Daoy (cell line): ENCODE measurements around the gene CSNK1D. TPM values are rescaled to one million over a fixed set of nuclear protein-coding genes. Genes with fewer than 3 reads are reported as not detected.

ENCODE experiments used
- DNase-seq: peaks from one replicate; pipeline ENCODE4 v3.0.0-alpha.2; 2015; ENCODE audit warnings: low read depth
- total RNA-seq: library from RNA; depleted of rRNA; stranded (reverse); fragments of >200 nt; shearing (Covaris generic); gene quantifications from 2 replicates; pipeline ENCODE4 v1.2.3, GENCODE V29; 2014

CSNK1D gene
- total RNA-seq, 1 experiment from 2014 or later, result 25.1 TPM

- no peak for DNase-seq
Measured at GRCh38 chr17:82252511-82253178, 20.9 kb downstream of the CSNK1D start.

DNA sequence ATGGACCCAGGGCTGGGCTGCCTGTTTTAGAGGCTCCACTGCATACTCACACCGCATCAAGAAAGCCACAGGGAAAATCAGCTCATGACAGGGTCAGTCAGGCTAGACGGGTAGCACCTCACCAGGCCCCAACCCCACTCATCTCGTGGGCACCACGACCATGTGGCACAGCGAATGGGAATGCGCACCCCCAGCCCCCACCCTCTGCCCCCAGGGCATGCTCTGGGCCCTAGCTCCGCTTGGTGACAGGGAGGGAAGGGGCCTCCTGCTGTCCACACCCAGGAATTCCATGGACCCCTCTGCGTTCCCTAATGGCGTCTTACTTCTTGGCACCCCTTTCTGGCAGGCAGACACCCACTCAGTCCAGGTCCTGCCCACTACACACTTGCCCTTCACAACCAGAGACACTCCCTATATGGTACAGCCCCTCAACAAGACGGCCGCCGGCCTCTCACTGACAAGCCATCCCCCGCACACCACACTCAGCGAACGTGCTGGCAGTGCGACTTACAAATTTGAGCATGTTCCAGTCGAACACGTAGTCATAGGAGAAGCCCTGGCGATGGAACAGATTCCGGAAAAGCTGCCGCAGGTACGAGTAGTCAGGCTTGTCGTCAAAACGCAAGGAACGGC lies 22.5 kb downstream of the CSNK1D start:
- DNase-seq, result no peak

DNA sequence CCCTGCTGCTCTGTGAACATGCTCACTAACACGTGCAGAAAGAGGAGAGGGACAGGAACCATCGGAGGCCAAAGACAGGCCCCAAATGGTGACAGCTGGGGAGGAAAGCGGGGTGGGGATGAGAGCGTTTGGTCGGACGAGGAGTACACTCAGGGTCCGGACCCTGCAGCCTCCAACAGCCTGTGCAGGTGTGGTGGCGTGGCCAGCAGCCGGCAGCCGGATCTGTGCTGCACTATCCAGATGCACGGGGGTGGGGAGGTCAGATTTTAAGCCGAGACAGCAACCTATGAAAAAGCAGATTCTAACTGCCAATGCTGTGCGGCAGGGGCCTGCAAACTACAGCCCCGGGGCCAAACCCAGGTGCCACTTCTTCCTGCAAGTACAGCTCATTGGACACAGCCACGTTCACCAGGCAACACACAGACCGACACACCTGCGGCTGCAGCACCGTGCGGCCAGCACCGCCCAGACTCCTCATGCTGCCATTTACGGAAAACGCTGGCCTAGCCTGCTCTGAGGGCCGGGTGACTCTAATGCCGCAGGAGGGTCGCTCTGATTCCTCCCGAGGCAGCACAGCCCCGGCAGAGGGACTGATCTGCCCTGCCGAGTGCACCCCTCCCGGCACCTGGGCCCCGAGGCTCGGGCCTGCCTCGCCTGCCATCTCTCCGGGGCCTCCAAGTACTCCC lies 23.5 kb downstream of the CSNK1D start:
- no peak for DNase-seq

- DNase-seq, result no peak
Measured at GRCh38 chr17:82248815-82249674, 24.5 kb downstream of the CSNK1D start.

- DNase-seq, result no peak
Measured at GRCh38 chr17:82247856-82248671, 25.4 kb downstream of the CSNK1D start.

DNA sequence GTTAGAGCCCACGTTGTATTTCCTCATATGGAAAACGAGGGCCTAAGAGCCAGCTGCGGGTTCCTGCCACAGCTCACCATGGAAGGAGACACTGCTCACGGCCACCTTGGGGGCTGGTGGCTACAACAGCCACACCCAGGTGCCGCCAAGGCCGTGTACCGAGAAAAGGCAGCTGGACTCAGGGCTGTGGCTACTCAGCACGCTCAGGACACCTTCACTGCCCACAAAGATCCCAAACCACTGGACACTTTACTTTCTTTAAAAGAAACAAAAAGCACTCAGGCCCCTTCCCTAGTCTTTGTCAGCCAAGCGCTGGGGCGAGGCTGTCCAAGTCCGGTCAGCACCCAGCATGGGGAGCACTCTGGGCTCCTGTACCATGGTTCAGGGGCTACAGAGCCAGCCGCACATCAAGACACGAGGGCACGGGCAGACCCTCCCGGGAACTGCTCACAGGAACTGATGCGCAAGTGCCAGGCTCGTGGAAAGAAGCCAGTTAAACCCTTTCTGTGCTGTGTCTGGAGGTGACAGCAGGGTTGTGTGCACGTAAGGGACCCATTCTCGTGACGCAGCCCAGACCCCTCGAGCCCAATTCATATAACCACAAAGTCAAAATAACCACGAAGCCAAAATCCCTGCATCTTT lies 26.2 kb downstream of the CSNK1D start:
- DNase-seq, result no peak

GRCh38 chr17:82246365-82247181 lies 26.9 kb downstream of the CSNK1D start:
- peak; percentile 87 for DNase-seq

- DNase-seq, result no peak
Measured at GRCh38 chr17:82246040-82246364, 27.5 kb downstream of the CSNK1D start.

DNA sequence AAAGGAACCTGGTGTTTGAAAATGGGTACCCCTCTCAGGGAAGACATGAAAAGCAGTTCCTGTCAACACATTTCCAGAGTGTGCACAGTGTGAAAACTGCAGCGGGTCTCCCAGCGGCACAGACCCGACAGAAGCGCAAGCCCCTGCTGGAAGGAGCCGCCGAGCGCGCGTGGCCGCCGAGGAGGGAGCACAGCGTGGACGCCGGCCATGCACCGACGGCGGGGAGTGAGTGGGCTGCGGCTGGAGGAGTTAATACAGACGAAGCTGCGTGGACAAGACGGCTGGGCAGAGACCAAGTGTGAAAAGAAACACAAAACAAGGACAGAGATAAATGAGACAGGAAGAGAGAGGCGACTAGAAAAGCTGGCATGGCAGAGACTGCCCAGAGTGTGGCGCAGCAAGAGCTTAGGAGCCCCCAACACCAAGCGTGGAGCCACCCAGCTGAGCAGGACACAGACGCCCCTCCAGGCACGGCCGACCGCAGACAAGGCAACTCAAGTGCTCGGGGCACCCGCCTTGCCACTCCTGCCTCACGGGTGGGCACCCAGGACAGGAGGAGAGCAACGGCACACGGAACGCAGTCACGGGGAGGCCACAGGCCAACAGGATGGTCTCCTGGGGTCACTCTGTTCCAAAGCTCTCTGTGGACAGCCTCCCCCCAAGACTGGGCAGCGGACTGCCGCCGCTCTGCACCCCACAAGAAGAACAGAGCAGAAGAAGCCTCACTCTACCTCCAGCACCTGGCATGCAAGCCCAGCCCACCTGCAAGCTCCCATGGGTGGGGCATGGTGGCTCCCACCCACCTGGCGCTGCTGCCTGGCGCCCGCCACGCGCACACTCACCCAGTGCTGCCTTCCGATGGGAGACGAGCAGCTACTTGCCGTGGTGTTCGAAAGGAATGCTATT lies 28.1 kb downstream of the CSNK1D start:
- DNase-seq, result no peak

- no peak for DNase-seq
Measured at GRCh38 chr17:82244413-82245133, 28.9 kb downstream of the CSNK1D start.

DNA sequence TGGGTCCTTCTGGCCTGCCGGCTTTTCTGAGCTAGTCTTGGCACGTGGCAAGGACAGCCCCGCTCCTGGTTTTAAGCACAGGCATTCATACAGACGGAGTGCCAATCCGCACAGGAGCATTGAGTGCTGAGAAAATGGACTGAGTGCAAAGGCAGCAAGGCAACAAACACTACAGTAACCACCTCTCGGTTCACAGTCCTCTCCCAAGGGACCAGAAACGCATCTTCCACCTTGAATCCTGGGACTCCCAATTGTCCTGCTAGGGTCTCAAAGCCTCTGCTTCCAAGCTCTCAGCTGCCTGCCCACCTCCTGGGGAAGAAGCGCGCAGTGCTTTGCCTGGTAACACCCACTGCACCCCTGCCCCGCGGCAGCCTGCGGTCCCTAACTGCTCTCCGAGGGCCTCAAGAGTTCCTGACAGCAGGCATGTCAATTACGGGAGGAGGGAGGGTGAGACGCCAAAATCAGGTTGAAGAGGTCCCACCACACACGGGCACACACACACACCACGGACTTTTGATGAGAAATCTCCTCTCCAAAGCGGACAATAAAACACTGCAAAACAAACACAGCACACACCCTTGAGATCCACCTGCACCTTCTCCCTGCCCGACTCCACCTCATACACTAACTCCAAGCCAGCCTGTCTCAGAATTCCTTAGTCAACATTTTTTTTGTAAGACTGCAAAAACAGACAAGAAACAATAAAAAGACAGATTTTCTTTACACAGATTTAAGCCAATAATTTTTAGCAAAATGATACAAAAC lies 29.7 kb downstream of the CSNK1D start:
- DNase-seq, result no peak

DNA sequence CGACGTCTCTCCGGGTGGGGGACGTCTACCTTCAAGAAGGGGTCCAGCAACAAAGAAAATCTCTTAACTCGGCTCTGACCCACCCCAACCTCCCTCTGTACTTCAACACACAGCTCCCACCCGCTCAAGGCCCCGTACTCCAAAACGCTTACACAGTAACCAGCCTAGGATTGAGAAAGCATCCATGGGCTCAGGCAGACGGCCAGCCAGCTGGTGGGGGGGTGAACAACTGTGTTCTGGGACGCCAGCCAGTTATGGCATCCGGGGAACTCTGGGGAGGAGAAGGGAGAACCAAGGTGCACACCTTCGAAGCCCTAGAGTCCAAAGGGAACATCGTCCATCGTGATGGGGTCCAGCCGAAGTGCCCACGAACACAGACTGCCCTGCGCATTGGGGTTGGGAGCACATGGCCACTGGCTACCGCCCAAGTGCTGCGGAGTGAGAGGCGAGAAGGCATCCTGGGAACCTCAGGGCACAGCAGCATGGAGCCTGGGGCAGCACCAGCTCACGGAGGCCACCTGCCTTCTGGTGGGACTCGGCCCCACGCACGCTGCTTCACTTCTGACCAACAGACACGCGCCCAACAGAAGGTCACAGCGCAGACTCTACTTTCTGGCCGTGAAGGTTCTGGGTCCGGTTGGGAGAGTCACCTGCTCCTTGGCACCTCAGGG lies 30.4 kb downstream of the CSNK1D start:
- peak; percentile 71 for DNase-seq

DNA sequence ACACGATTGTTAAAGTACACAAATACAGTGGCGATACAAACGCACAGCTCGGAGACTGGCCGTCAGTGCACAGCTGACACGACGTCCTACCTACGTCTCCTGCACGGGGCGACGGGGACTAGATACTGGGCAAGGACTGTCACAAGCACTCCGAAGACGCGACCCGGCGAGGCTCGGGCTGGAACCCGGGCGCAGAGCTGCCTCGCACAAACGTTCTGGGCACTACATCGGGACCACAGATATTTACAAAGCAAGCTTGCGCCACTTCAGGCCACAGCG lies 30.9 kb downstream of the CSNK1D start:
- no peak for DNase-seq

DNA sequence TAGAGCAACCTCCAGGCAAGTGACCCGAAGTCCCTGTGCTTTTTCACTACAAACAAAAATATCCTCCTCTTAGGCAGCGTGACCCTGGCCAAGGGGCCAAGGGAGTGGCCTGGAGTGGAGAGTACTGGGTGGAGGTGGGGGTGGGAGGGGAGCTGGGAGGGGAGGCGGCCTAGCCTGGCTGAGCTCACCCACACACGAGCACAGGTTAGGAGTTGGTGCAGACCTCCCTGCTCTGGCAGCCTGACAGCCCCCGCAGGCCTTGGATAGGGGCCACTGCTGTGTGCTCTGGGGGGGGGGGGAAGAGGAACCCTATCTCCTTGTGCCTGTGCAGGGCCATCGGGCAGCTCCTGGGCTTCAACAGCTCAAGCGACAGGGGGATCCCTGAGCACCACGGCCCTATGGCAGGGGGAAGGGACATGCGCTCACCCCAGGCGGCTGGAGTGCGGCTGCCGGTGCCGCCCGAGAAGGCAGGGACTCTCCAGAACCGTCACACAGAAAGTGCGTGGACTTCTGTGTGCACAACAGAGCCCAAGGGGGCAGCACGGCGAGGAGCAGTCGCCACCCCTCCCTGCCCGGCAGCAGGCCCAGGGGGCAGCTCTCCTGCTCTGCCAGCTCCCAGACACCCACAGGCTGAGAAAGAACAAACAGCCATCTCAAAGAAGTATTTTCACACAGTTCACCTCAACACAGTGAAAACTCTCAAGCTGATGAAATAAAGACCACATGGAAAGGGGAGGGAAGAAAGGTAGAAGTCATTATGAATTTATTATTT lies 31.4 kb downstream of the CSNK1D start:
- no peak for DNase-seq

- DNase-seq, result peak; percentile 87
Measured at GRCh38 chr17:82241183-82241925, 32.1 kb downstream of the CSNK1D start.
